ENCODE measurements around the gene EFCAB8.

The EFCAB8 gene

GRCh38 chr20:33005908-33006775 lies 147.4 kb downstream of the EFCAB8 start:
- no peak overlapping the region for H3K4me2 ChIP-seq (ENCODE audit: low read length)
- no peak overlapping the region for H4K91ac ChIP-seq (ENCODE audit: low read depth, low read length)
- no peak overlapping the region for H4K12ac ChIP-seq (ENCODE audit: low read depth, low read length)
- no peaks in the 10 kb centered on the region for H3K4me1 ChIP-seq (ENCODE audit: control insufficient read depth in 1 of 2, insufficient read depth in 2 of 2, low read length in 2 of 2)
- H3K9me3 ChIP-seq (ENCODE audit: insufficient read depth, low read depth, low read length) = no peaks in the 10 kb centered on the region
- H3K14ac ChIP-seq (ENCODE audit: low read length) = no peak overlapping the region
- no peak overlapping the region for H2BK5ac ChIP-seq (ENCODE audit: low read depth, low read length, poor library complexity)
- H2BK12ac ChIP-seq (ENCODE audit: low read length) = no peak overlapping the region
- H4K8ac ChIP-seq (ENCODE audit: low read depth, low read length) = no peak overlapping the region
- H3K27me3 ChIP-seq (ENCODE audit: insufficient read depth, low read length) = no peaks in the 10 kb centered on the region
- no peaks in the 10 kb centered on the region for H3K79me1 ChIP-seq (ENCODE audit: low read length)
- H3K18ac ChIP-seq (ENCODE audit: low read length) = no peak overlapping the region
- no peak overlapping the region for H3K23ac ChIP-seq (ENCODE audit: low read length)
- no peak overlapping the region for H3K9ac ChIP-seq (ENCODE audit: low read length)
- H3K27ac ChIP-seq (ENCODE audit: low read depth, low read length) = no peak overlapping the region
- H3K4ac ChIP-seq (ENCODE audit: low read depth, low read length) = no peak overlapping the region
- H2AFZ ChIP-seq (ENCODE audit: insufficient read depth, low read length, poor library complexity) = no peak overlapping the region
- H3K36me3 ChIP-seq (ENCODE audit: control insufficient read depth in 1 of 2, insufficient read depth in 2 of 2, low read length in 2 of 2) = no peaks in the 10 kb centered on the region
- H3K79me2 ChIP-seq (ENCODE audit: control insufficient read depth, insufficient read depth, low read length, poor library complexity) = no peaks in the 10 kb centered on the region
- H3K4me3 ChIP-seq (ENCODE audit: low read depth, low read length) = no peak overlapping the region
- WGBS (ENCODE audit: extremely low coverage, insufficient coverage, insufficient read length) = no CpG with 5 or more reads among the region's 8 CpGs
- no peak overlapping the region for H2BK120ac ChIP-seq (ENCODE audit: insufficient read depth, low read length, poor library complexity)
- DNase-seq = no peak
- no peak overlapping the region for H2AK5ac ChIP-seq (ENCODE audit: low read length)

- H3K36me3 ChIP-seq (ENCODE audit: control insufficient read depth in 1 of 2, insufficient read depth in 2 of 2, low read length in 2 of 2) = no peaks in the 10 kb centered on the region
- H3K9ac ChIP-seq (ENCODE audit: low read length) = no peak overlapping the region
- H3K4me3 ChIP-seq (ENCODE audit: low read depth, low read length) = no peak overlapping the region
- no peaks in the 10 kb centered on the region for H3K4me1 ChIP-seq (ENCODE audit: control insufficient read depth in 1 of 2, insufficient read depth in 2 of 2, low read length in 2 of 2)
- H3K14ac ChIP-seq (ENCODE audit: low read length) = no peak overlapping the region
- H2AK5ac ChIP-seq (ENCODE audit: low read length) = no peak overlapping the region
- no peak overlapping the region for H2BK120ac ChIP-seq (ENCODE audit: insufficient read depth, low read length, poor library complexity)
- H3K79me2 ChIP-seq (ENCODE audit: control insufficient read depth, insufficient read depth, low read length, poor library complexity) = no peaks in the 10 kb centered on the region
- H3K27ac ChIP-seq (ENCODE audit: low read depth, low read length) = no peak overlapping the region
- no peak overlapping the region for H3K18ac ChIP-seq (ENCODE audit: low read length)
- H3K27me3 ChIP-seq (ENCODE audit: insufficient read depth, low read length) = no peaks in the 10 kb centered on the region
- H3K23ac ChIP-seq (ENCODE audit: low read length) = no peak overlapping the region
- H3K4ac ChIP-seq (ENCODE audit: low read depth, low read length) = no peak overlapping the region
- no peak for DNase-seq
- no peaks in the 10 kb centered on the region for H3K9me3 ChIP-seq (ENCODE audit: insufficient read depth, low read depth, low read length)
- H2BK5ac ChIP-seq (ENCODE audit: low read depth, low read length, poor library complexity) = no peak overlapping the region
- no peak overlapping the region for H2BK12ac ChIP-seq (ENCODE audit: low read length)
- no CpG with 5 or more reads among the region's 8 CpGs for WGBS (ENCODE audit: extremely low coverage, insufficient coverage, insufficient read length)
- H4K91ac ChIP-seq (ENCODE audit: low read depth, low read length) = no peak overlapping the region
- H4K12ac ChIP-seq (ENCODE audit: low read depth, low read length) = no peak overlapping the region
- no peak overlapping the region for H2AFZ ChIP-seq (ENCODE audit: insufficient read depth, low read length, poor library complexity)
- no peaks in the 10 kb centered on the region for H3K79me1 ChIP-seq (ENCODE audit: low read length)
- no peak overlapping the region for H4K8ac ChIP-seq (ENCODE audit: low read depth, low read length)
- no peak overlapping the region for H3K4me2 ChIP-seq (ENCODE audit: low read length)
Measured at GRCh38 chr20:33006776-33007375, 148.2 kb downstream of the EFCAB8 start.

GRCh38 chr20:33007376-33008335 lies 148.9 kb downstream of the EFCAB8 start, which contains the start of gene BPIFB2:
Gene BPIFB2 (plus strand): TSS chr20:33007704. CDS start chr20:33008575, 871 bp downstream.
- Histone ChIP-seq H2BK5ac (ENCODE audit: low read depth, low read length, poor library complexity) (no peak within 1 kb of the TSS), H3K79me1 (ENCODE audit: low read length) (no peaks in the 10 kb centered on the region), H3K4me1 (ENCODE audit: control insufficient read depth in 1 of 2, insufficient read depth in 2 of 2, low read length in 2 of 2) (no peaks in the 10 kb centered on the region), H3K79me2 (ENCODE audit: control insufficient read depth, insufficient read depth, low read length, poor library complexity) (no peaks in the 10 kb centered on the region), H3K4me2 (ENCODE audit: low read length) (no peak within 1 kb of the TSS), H4K91ac (ENCODE audit: low read depth, low read length) (no peak within 1 kb of the TSS), H3K27ac (ENCODE audit: low read depth, low read length) (no peak within 1 kb of the TSS), H2AK5ac (ENCODE audit: low read length) (no peak within 1 kb of the TSS), H3K27me3 (ENCODE audit: insufficient read depth, low read length) (no peaks in the 10 kb centered on the region), H3K9me3 (ENCODE audit: insufficient read depth, low read depth, low read length) (no peaks in the 10 kb centered on the region), H4K12ac (ENCODE audit: low read depth, low read length) (no peak within 1 kb of the TSS), H2BK12ac (ENCODE audit: low read length) (no peak within 1 kb of the TSS), H3K14ac (ENCODE audit: low read length) (no peak within 1 kb of the TSS), H4K8ac (ENCODE audit: low read depth, low read length) (no peak within 1 kb of the TSS), H3K36me3 (ENCODE audit: control insufficient read depth in 1 of 2, insufficient read depth in 2 of 2, low read length in 2 of 2) (no peaks in the 10 kb centered on the region), H3K4ac (ENCODE audit: low read depth, low read length) (no peak within 1 kb of the TSS), H3K9ac (ENCODE audit: low read length) (no peak within 1 kb of the TSS), H3K4me3 (ENCODE audit: low read depth, low read length) (no peak within 1 kb of the TSS), H2BK120ac (ENCODE audit: insufficient read depth, low read length, poor library complexity) (no peak within 1 kb of the TSS), H3K18ac (ENCODE audit: low read length) (no peak within 1 kb of the TSS), H3K23ac (ENCODE audit: low read length) (no peak within 1 kb of the TSS), H2AFZ (ENCODE audit: insufficient read depth, low read length, poor library complexity) (no peak within 1 kb of the TSS)
- DNase-seq = no peak
- no CpG with 5 or more reads among the region's 11 CpGs for WGBS (ENCODE audit: extremely low coverage, insufficient coverage, insufficient read length)
